GM08714 (cell line): ENCODE results near the gene SPECC1.

Source experiments
- H3K4me3 ChIP-seq: fragments of 200-500 bp; sonication (Bioruptor generic); 2 replicates; pipeline ENCODE4 v1.5.1; 2014; ENCODE audit warnings: mild to moderate bottlenecking, low read length, inconsistent platforms
- ZNF274 ChIP-seq: IDR thresholded peaks from 2 replicates; pipeline ENCODE4 v1.6.1; 2012; ENCODE audit warnings: mild to moderate bottlenecking, low read depth, low read length

SPECC1 gene

GRCh38 chr17:20266806-20267458 is 257.8 kb downstream of the SPECC1 start:
- no peak for TF ChIP-seq ZNF274
- H3K4me3 ChIP-seq, result no peak overlapping the region

GRCh38 chr17:20267459-20267842 is 258.3 kb downstream of the SPECC1 start:
- TF ChIP-seq ZNF274, result no peak
- no peak overlapping the region for H3K4me3 ChIP-seq

GRCh38 chr17:20270369-20270768 is 261.2 kb downstream of the SPECC1 start:
- H3K4me3 ChIP-seq, result no peak overlapping the region
- no peak for TF ChIP-seq ZNF274

GRCh38 chr17:20271011-20271610 is 262.0 kb downstream of the SPECC1 start:
- no peak overlapping the region for H3K4me3 ChIP-seq
- TF ChIP-seq ZNF274, result no peak

- no peak overlapping the region for H3K4me3 ChIP-seq
- TF ChIP-seq ZNF274, result no peak
Observed at GRCh38 chr17:20273741-20274500, 264.8 kb downstream of the SPECC1 start.

GRCh38 chr17:20275653-20276052 is 266.5 kb downstream of the SPECC1 start:
- H3K4me3 ChIP-seq, result no peak overlapping the region
- TF ChIP-seq ZNF274, result no peak

GRCh38 chr17:20276421-20276820 is 267.3 kb downstream of the SPECC1 start:
- H3K4me3 ChIP-seq, result no peak overlapping the region
- no peak for TF ChIP-seq ZNF274

- H3K4me3 ChIP-seq, result no peak overlapping the region
- no peak for TF ChIP-seq ZNF274
Observed at GRCh38 chr17:20278805-20279204, 269.6 kb downstream of the SPECC1 start.

- H3K4me3 ChIP-seq, result no peak overlapping the region
- TF ChIP-seq ZNF274, result no peak
Observed at GRCh38 chr17:20279631-20280030, 270.5 kb downstream of the SPECC1 start.

- no peak for TF ChIP-seq ZNF274
- H3K4me3 ChIP-seq, result no peak overlapping the region
Observed at GRCh38 chr17:20280051-20280450, 270.9 kb downstream of the SPECC1 start.

- TF ChIP-seq ZNF274, result no peak
- H3K4me3 ChIP-seq, result no peak overlapping the region
Observed at GRCh38 chr17:20280851-20281250, 271.7 kb downstream of the SPECC1 start.

GRCh38 chr17:20281860-20282259 is 272.7 kb downstream of the SPECC1 start:
- no peak overlapping the region for H3K4me3 ChIP-seq
- no peak for TF ChIP-seq ZNF274

- TF ChIP-seq ZNF274, result no peak
- H3K4me3 ChIP-seq, result no peak overlapping the region
Observed at GRCh38 chr17:20282526-20283308, 273.6 kb downstream of the SPECC1 start.

- no peak for TF ChIP-seq ZNF274
- no peak overlapping the region for H3K4me3 ChIP-seq
Observed at GRCh38 chr17:20284022-20284421, 274.9 kb downstream of the SPECC1 start.
